Measurements from ENCODE around the gene CDH13.

DNA sequence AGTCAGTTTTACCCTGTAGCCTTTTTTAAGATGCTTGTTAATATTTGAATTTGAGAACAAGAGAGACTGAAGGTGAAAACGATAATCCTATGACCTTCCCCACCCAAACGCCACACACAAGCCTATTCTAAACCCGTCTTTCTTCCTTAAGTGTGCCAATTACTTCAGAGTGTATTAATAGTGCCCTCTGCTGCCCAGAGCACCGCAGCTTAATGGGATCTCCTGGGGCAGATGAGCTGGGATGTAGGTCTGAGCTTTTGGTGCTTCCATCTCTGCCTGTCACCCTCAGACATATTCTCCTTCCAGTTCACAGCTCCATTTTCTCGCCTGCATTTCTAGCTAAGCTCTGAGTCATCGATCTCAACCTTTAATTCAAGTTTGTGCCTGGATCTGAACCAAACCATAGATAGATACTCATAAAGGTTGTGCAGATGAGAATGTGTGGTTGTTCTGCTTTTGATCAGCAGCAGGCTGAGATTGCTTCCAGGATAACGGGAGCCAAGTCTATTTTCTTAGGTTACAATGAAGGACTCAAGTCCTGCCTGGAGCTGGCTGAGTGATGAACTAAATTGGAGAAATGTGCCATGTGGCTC, 46.4 kb upstream of the CDH13 start:
- TF ChIP-seq, protein P1, sequence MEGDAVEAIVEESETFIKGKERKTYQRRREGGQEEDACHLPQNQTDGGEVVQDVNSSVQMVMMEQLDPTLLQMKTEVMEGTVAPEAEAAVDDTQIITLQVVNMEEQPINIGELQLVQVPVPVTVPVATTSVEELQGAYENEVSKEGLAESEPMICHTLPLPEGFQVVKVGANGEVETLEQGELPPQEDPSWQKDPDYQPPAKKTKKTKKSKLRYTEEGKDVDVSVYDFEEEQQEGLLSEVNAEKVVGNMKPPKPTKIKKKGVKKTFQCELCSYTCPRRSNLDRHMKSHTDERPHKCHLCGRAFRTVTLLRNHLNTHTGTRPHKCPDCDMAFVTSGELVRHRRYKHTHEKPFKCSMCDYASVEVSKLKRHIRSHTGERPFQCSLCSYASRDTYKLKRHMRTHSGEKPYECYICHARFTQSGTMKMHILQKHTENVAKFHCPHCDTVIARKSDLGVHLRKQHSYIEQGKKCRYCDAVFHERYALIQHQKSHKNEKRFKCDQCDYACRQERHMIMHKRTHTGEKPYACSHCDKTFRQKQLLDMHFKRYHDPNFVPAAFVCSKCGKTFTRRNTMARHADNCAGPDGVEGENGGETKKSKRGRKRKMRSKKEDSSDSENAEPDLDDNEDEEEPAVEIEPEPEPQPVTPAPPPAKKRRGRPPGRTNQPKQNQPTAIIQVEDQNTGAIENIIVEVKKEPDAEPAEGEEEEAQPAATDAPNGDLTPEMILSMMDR (IDR thresholded peaks at IDR 0.05 in 4 of 5, conservative IDR thresholded peaks at IDR 0.05 in 1 of 5), result peak in 3 of 5 experiments; percentile 30 to 53 (median 34)
- no peak for TF ChIP-seq POLR2A (IDR thresholded peaks at IDR 0.05)
